ENCODE results near the gene HMCN2.

DNA sequence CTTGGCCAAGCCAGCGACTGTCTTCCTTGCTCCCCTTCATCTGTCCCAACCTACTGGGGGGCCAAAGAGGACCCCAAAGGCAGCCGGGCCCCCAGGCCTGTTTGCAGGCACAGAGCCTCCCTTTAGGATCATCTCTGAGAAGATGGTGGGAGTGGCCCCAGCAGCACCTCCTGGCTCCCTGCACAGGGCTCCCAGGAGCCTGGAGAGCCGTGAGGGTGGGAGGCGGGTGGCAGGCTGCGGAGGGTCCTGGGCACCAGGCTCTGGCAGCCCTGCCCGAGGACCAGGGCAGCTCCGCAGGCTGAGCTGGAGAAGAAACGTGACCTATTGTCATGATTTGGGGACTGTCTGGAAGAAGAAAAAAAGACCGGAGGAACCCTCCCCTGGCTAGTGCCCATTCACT lies 212.6 kb downstream of the HMCN2 start:
- no peak for TF ChIP-seq ZNF274 (IDR thresholded peaks at IDR 0.05; ENCODE audit: low read depth, low read length)
- TF ChIP-seq YY1 (IDR thresholded peaks at IDR 0.05; ENCODE audit: insufficient read depth, insufficient read length): no peak
- TF ChIP-seq SUZ12 (IDR thresholded peaks at IDR 0.05; ENCODE audit: extremely low read depth, insufficient read depth, insufficient read length): no peak
